Measurements from ENCODE around the gene GPR161. TPM values are rescaled to one million over a fixed set of nuclear protein-coding genes. Genes with fewer than 3 reads are reported as not detected.

Gene GPR161
- total RNA-seq, 1 experiment from 2014 or later = 17.9 TPM

DNA sequence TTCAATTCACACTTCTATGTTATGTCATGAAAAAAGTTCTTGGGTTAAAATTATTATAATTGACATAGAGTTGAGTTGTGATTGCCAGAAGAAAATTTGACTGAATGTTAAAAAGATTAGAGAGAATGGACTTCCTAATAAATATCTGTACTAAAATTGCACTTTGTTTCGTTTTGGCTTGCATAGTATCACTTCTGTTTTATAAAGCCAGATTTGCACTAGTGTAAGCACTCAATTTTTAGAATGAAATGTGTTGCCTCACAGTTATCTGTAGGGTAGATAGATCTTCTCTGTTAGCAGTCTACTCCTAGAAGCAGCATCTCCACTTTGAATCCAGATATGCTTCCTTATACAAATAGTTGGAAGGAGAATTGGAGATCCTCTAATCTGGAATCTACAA, 104.7 kb downstream of the GPR161 start:
- no peak for DNase-seq (ENCODE audit: low read depth)

DNA sequence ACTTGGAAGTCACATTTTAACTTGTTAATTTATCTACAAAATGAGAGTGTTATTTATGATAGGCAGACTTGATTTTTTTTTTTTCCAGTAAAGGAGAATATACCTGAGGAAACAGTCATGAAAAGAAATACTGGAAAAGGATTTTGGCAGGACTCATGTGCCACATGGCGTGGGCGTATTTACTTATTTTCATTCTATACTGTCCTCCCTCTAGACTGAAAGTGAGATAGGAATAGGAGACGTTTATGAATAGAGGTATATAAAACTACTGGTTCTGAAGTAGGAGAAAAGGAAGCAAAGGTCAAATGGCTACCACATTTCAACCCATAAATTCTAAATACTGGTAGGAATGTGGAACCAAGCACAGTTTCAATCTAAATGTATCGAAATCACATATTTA, 105.1 kb downstream of the GPR161 start:
- no peak for DNase-seq (ENCODE audit: low read depth)

- DNase-seq (ENCODE audit: low read depth) = no peak
Measured at GRCh38 chr1:168031198-168031597, 105.5 kb downstream of the GPR161 start.

Other genes with a start within 250 kb of the GPR161 start
- gene ADCY10, start 222.8 kb downstream of the GPR161 start, total RNA-seq (2014; rRNA removed) = 0.29 TPM in 1 of 2 replicates, not detected in the other
- 36.9 and 46.5 TPM in 2 replicates for gene DCAF6, start 200.2 kb downstream of the GPR161 start, total RNA-seq (2014; rRNA removed)
- gene MPC2, start 199.9 kb downstream of the GPR161 start, total RNA-seq (2014; rRNA removed) = 39.1 and 39.2 TPM in 2 replicates
- 28.8 and 36.1 TPM in 2 replicates for gene TIPRL, start 42.0 kb upstream of the GPR161 start, total RNA-seq (2014; rRNA removed)
- gene SFT2D2, start 89.1 kb upstream of the GPR161 start, total RNA-seq (2014; rRNA removed) = 31.1 and 37.4 TPM in 2 replicates
- 0.34 and 1.0 TPM in 2 replicates for gene TBX19, start 143.9 kb upstream of the GPR161 start, total RNA-seq (2014; rRNA removed)